GM06990 (cell line): ENCODE measurements around the gene DAZ2.
"Not testable (repeated sequence)": the region's sequence is repeated elsewhere in the genome, so short reads cannot be mapped to it uniquely, and the experiment has no call there.

ENCODE experiments used
- DNase-seq: peaks from one replicate; pipeline ENCODE4 v3.0.0-alpha.2; 2011; ENCODE audit not compliant: insufficient read length; ENCODE audit errors: extremely low read depth
- H3K27me3 ChIP-seq: replicated peaks from 2 replicates; pipeline ENCODE4 v1.6.0; 2011; ENCODE audit warnings: low read length; ENCODE audit not compliant: control insufficient read depth, insufficient read depth
- H3K36me3 ChIP-seq: 2 replicates; pipeline ENCODE4 v1.5.1; 2011; ENCODE audit warnings: low read length; ENCODE audit not compliant: control insufficient read depth, insufficient read depth
- H3K4me3 ChIP-seq: replicated peaks from 2 replicates; pipeline ENCODE4 v1.5.1; 2011; ENCODE audit warnings: low read depth, mild to moderate bottlenecking, control low read depth, low read length

The DAZ2 gene, protein sequence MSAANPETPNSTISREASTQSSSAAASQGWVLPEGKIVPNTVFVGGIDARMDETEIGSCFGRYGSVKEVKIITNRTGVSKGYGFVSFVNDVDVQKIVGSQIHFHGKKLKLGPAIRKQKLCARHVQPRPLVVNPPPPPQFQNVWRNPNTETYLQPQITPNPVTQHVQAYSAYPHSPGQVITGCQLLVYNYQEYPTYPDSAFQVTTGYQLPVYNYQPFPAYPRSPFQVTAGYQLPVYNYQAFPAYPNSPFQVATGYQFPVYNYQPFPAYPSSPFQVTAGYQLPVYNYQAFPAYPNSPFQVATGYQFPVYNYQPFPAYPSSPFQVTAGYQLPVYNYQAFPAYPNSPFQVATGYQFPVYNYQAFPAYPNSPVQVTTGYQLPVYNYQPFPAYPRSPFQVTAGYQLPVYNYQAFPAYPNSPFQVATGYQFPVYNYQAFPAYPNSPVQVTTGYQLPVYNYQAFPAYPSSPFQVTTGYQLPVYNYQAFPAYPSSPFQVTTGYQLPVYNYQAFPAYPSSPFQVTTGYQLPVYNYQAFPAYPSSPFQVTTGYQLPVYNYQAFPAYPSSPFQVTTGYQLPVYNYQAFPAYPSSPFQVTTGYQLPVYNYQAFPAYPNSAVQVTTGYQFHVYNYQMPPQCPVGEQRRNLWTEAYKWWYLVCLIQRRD

DNA sequence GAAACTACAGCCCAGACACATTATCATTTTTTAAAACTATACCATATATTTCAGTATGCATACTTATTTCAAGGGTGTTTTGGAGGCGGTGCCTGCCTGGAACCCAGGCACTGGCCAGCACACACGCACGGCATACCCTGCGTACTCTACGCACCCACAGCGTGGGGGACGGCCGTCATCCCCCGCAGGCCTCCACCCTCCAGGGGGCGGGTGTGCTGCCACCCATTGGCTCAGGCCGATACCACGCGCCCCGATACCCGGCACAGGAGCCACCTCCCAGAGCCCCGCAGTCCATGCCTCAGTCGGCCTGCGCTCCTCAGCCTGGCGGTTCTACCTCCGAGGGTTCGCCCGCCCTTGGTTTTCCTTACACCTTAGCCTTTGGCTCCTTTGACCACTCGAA is at the start of gene DAZ2:
Gene DAZ2 (plus strand): TSS at position 301 of the 400 bp plus-strand sequence. CDS start 208 bp downstream, outside the sequence.
- DNase-seq, H3K4me3 ChIP-seq, H3K36me3 ChIP-seq, H3K27me3 ChIP-seq: not testable (repeated sequence)

DNA sequence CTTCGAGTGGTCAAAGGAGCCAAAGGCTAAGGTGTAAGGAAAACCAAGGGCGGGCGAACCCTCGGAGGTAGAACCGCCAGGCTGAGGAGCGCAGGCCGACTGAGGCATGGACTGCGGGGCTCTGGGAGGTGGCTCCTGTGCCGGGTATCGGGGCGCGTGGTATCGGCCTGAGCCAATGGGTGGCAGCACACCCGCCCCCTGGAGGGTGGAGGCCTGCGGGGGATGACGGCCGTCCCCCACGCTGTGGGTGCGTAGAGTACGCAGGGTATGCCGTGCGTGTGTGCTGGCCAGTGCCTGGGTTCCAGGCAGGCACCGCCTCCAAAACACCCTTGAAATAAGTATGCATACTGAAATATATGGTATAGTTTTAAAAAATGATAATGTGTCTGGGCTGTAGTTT is 20.4 kb upstream of the DAZ2 start, which contains the start of gene DAZ1:
Gene DAZ1 (minus strand): TSS at position 101 of the 400 bp plus-strand sequence. CDS start 208 bp downstream, outside the sequence.
- not testable (repeated sequence) for DNase-seq, H3K4me3 ChIP-seq, H3K27me3 ChIP-seq

DNA sequence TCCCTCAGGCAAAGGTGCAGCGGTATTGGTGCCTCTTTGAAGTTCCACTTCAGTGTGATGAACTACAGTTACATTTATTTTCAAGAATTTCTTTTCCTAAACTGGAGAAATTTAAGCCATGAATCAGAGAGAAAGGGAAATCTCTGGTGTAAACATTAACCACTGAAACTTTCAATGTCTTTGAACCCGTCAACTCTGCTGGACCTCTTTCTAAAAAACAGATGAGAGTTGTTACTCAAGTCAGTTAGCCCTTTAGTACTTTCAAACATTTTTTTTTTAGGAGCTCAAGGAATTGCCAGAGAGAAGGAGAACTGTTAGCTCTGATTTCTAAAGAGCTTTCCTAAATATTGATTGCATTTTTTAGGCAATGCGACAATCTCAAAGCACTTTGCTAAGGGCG is 11.9 kb upstream of the DAZ2 start:
- not testable (repeated sequence) for H3K27me3 ChIP-seq, DNase-seq, H3K4me3 ChIP-seq, H3K36me3 ChIP-seq

More for the DNA sequence above, 20.4 kb upstream of the DAZ2 start, which contains the start of gene DAZ1:
- H3K36me3 ChIP-seq, result not testable (repeated sequence)

DNA sequence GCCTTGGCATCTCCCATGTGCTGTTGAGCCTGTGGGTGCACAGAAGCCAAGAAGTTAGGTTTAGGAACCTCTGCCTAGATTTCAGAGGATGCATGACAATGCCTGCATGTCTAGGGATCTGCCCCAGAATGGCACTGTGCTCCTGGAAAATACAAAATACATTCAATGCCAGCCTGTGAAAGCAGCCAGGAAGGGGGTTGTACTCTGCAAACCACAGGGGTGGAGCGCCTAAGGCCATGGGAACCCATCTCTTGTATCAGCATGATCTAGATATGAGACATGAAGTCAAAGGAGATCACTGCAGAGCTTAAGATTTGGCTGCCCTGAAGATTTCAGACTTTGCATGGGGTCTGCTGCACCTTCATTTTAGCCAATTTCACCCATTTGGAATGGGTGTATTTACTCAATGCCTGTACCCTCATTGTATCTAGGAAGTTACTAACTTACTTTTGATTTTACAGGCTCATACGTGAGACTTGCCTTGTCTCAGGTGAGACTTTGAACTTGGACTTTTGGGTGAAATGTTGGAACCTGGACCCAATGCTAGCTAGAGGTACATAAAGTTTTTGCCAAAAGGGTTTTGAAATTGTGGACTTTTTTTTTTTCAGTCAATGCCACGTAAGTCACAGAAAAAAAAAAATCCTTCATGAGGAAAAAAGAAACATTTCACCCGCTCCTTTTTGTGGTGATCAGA is 9.4 kb upstream of the DAZ2 start:
- H3K27me3 ChIP-seq, DNase-seq, H3K4me3 ChIP-seq, H3K36me3 ChIP-seq: not testable (repeated sequence)

DNA sequence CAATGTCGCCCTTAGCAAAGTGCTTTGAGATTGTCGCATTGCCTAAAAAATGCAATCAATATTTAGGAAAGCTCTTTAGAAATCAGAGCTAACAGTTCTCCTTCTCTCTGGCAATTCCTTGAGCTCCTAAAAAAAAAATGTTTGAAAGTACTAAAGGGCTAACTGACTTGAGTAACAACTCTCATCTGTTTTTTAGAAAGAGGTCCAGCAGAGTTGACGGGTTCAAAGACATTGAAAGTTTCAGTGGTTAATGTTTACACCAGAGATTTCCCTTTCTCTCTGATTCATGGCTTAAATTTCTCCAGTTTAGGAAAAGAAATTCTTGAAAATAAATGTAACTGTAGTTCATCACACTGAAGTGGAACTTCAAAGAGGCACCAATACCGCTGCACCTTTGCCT is 8.7 kb upstream of the DAZ2 start:
- not testable (repeated sequence) for DNase-seq, H3K27me3 ChIP-seq, H3K4me3 ChIP-seq, H3K36me3 ChIP-seq
